NCI-H1436 (cell line): Measurements from ENCODE around the gene WASL.
"Not testable (repeated sequence)": the region's sequence is repeated elsewhere in the genome, so short reads cannot be mapped to it uniquely, and the experiment has no call there.

Source experiments
- DNase-seq: peaks from one replicate; lab custom pipeline; 2025; lab: John Stamatoyannopoulos, UW

The WASL gene

DNA sequence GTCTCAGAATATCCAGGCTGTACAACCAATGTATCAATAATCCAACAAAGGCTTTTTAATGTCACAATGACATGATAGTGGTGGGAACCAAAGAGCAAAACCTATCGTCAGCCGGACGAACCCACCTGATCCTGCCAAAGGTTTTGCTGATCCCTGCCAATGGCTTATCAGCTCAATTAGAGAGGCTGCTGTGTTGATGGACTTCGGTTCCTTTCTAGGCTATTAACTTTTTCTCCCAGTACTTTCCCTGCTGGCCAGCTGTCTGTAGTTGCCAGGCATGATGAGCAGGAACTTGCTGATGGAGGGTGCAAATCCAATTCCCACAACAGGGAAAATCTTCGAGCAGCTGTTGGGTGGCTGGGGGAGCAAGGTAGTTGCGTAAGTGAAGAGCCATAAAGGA is 90.8 kb downstream of the WASL start:
- DNase-seq, result no peak

DNA sequence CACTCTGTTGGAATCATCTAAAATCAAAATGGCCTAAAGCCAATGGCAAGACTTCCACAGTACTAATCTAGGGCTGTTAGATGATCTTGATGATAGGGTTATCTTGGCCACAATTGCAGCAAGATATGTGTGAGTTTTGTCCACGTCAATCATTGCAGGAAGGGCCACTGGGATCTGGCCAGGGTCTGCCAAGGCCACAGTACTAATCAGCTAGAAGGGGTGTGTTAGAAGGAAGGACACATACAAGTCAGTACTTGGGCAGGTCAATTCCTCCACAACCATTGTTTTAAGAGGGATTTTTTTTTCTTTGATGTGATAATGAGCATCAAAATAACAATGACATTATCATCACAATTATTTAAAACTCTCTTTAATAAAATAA is 91.5 kb downstream of the WASL start:
- DNase-seq, result no peak

DNA sequence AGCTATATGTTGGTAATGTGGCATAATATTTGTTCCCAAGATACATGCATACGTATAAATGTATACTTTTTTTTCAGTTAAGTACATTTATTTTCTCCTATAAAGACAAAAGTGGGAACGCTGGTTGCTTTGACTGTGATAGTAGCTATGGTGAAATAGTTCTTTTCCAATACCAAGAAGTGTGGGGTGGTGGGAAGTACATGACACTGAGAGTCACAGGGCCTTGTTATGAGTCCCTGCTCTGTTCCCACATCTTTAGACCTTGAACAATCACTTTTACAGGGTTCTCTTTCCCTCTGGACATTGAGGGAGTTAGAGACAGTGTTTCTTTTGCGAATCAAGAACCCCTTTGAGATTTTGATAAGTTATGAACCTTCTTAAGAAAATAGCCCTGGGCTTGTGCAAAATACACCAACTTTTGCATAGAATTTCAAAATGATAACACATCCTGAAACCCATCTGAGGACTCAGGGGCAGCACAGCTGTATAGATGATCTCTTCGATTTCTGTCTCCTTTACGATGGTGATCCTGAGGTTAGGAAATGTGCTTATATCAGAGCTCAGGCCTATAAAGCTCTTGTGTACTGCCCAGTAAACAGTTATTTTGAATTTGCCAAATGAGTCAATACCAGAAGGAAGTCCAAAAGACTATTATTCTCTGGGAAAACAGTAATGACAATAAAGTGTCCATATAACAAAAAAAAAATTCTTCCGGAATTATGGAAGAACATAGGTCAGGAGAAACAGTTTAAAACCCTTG is 92.1 kb downstream of the WASL start:
- no peak for DNase-seq

DNA sequence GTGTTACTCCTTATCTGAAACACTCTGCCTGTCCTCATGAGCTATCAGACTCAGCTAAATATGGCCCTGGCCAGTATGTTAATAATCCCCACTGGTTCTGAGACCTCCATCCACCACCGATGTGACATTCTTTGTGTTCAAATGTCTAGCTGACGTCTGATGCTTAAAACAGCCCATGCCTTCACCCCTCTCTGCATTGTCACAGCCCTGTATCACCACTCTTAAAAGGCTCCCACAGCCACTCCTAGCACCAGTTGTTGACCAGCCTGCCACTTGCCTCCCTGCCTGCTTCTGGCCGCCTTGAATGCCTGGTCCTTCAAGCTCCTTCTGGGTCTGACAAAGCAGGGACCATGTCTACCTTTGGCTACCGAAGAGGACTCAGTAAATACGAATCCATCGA is 93.2 kb downstream of the WASL start, which contains the start of gene LMOD2:
Gene LMOD2 (plus strand): TSS at position 253 of the 400 bp plus-strand sequence. CDS start 98 bp downstream, at position 351.
- DNase-seq, result no peak

DNA sequence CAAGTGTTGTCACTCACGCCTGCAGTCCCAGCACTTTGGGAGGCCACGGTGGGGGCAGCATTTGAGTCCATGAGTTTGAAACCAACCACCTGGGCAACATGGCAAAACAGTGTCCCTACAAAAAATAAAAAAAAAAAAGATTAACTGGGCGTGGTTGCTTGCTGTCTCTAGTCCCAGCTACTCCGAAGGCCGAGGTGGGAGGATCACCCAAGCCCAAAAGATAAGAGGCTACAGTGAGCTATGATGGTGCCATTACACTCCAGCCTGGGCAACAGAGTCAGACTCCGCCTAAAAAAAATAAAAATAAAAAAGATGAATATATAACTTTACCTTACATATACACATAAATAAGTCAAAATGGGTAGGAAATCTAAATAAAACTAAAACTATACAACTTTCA is 95.6 kb downstream of the WASL start:
- DNase-seq, result no peak

DNA sequence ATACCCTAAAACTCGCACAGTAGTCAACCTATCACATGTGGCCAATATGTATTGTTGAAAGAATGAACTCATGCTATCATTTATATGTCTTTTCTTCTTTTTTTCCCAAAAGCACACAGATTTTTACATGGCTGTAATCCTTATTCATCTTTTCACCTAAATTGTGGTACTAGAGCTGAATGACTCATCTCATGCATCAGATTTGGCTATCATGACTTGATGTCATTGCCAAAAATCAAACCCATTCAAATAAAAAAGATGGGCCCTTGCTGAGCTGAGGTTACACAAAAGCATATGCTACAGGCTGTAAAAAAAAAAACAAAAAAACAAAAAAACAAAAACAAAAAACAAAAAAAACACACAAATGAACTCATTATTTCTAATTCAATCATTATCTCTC is 96.4 kb downstream of the WASL start:
- no peak for DNase-seq

DNA sequence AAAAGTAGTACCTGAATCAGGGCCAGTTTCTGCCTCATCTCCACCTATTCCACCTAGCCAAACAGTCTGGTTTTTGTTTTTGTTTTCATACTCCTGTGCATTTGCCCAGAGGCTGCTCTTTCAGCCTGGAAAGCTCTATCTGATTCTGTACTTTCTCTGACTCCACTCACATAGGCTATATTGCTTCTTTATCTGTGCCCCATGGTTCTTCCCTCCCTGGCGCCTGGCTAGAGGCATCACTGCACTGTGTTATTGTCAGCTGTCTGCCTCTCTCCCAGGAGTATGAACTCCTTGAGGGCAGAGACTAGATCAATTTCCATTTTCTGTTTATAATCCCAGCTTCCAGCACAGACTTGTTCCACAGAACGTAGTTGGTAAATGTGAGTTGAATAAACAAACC is 98.2 kb downstream of the WASL start:
- DNase-seq, result no peak

DNA sequence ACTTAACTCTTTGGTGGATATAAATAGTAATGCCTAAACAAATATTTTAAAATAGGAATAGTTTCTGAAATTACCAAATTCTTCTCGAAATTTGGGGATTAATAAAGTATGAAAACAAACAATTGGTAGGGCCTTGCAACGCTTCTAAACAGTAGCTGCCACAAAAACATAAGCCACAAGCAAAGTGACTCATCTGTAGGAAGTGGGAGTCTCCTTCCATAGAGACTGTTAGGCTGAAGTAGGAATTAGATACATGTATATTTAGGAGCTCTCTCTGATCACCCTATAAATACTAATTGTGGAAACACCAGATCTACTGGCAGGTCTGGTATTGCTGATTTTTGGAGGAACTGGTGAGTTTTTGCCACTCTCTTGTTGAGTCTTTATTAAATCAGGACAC is 98.8 kb downstream of the WASL start:
- DNase-seq, result no peak

DNA sequence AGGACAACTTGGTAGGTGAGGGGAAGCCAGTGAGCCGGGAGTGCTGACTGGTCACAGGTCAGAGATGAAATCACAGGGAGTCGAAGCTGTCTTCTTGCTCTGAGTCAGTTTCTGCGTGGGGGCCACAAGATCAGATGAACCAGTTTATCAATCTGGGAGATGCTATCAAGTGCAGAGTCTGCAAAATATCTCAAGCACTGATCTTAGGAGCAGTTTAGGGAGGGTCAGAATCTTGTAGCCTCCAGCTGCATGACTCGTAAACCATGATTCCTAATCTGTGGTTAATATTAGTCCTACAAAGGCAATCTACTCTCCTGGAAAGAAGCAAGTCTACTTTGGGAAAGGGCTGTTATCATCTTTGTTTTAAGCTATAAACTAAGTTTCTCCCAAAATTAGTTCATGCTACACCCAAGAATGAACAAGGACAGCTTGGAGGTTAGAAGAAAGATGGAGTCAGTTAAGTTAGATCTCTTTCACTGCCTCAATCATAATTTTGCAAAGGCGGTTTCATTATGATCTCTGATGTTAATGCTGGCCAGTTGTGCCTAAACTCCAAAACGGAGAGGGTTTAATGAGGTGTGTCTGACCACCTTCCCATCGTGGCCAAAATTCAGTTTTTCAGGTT is 101.6 kb downstream of the WASL start:
- no peak for DNase-seq

DNA sequence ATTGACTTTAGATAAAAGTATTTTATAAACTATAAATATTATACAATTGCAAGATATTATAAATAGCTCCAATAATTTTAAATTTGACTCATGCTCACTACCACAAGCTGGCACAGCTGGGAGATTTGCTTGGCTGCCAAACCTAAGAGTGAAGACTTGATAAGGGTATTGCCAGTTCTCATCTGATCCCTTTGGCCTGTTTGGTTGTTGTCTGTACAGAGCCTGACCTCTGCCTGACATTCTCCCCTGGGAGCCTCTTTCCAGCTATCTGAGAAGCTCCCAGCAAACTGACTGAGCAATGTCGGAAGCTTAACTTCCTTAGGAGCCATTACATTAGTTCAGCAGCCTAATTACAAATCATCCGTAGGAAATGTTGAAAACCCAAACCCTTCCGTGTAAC is 103.3 kb downstream of the WASL start:
- no peak for DNase-seq

DNA sequence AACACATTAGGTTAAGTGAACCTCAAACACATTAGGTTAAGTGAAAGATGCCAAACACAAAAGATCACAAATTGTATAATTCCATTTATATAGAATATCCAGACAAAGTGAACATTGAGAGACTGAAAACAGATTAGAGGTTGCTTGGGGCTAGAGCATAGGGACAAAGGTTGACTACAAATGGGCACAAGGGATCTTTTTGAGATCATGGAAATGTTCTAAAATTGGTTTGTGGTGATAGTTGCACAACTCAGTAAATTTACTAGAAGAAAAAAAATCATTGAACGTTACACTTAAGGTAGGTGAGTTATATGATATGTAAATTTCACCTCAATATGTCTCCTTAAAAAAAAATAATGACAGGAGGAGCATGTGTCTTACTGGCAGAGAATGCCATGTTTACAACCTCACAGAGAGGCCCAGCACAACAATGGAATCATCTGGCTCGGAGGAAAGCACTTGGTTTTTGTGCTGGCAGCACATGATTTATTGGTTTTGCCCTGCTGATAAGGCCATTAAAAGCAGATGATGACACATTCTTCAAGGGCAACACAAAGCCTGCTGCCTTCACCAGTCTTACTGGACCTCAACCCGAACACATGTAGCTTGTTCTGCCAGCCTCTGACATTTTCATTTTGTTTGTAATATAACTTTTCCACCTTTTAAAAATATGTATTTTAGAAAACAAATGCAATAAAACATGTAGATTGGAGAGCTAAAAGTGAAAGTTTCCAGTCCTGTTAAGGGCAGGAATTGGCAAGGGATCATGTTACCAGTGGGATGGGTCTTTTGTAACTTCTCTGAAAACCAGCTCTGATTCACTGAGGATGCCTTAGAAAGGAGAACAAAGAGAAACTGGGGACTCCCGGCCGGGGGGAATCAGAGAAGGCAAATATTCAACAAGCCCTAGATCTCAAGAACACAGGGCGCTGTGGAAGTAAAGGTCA is 105.0 kb downstream of the WASL start:
- DNase-seq, result peak; percentile 37

DNA sequence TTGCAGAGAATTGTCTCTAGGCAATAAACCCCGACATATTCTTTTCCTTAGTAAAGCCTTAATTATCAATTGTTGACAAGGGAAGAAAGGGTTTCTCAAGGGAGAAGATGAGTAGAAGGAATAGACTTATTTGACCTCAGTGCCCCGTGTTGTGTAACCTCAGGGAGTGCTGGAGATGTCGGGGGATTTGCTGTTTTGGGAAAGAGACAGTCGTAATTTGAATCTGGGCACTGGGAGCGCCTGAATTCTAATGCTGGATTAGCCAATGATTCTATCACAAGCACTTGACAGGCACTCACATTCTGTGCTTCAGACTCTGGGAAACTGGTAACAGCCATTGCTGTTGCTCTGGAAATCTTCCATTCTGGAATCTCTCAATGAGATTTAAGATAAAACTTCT is 106.9 kb downstream of the WASL start:
- DNase-seq, result no peak

DNA sequence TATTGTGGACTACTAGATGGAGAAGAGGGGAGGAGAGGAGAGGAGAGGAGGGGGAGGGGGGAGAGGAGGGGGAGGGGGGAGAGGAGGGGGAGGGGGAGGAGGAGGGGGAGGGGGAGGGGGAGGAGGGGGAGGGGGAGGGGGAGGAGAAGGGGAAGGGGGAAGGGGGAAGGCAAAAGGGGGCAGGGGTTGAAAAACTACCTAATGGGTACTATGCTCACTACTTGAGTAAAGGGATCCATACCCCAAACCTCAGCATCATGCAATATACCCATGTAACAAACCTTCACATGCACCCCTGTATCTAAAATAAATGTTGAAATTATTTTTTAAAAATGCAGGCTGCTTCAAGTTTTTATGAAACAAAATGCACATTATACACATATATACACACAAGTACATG is 108.2 kb downstream of the WASL start:
- no peak for DNase-seq

DNA sequence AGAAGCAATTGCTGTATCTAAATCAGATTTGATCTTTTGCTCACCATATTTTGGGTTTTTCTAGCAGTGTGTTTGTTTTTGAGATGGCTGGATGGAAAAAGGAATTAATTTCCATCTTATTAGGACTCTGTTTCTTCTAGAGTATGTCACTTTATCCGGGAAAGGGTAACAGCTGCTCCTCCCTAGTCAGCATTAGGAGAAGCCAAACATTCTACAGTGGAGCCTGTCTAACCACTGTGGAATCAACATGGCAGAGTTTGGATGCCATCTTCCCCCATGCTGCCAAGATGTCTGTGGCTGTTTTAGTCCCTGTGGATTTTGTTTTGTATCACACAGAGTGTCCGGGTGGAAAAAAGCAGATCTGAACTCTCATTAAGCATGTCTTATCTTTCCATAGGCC is 109.2 kb downstream of the WASL start:
- no peak for DNase-seq

DNA sequence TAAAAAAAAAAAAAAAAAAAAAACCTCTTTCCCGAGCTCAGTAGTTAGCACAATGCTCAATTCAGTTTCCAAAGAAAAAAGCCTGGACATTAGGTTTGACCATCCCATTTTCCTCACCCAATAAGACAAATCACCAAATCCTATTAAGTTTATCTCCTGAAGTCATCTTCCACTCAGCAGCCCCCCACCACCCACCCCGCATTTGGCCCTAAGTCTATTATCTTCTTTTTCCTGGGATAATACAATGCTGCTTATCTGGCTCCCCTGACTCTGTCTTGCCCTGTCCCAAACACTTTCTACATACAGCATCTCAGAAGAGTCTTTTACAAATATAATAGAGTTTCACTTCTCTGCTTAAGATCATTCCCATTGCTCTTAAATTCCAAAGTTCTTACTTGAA is 110.9 kb downstream of the WASL start:
- no peak for DNase-seq

DNA sequence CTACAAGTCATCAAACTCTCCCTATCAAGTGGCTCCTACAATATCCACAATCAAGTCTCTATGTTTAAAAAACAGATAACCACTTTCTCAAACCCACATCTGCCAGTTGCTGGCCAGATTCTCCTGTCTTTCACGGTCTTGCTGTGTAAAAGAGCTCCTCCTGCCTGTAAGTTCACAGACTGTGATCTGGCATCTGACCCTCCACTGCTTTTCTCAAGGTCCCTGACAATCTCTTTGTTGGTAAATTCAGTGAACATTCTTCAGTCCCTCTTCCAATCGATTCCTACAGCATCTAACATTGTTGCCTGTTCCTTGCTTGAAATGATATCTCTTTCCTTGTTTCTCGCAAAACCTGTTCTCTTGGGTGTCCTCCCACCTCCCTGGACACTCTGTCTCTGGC is 111.6 kb downstream of the WASL start:
- no peak for DNase-seq

DNA sequence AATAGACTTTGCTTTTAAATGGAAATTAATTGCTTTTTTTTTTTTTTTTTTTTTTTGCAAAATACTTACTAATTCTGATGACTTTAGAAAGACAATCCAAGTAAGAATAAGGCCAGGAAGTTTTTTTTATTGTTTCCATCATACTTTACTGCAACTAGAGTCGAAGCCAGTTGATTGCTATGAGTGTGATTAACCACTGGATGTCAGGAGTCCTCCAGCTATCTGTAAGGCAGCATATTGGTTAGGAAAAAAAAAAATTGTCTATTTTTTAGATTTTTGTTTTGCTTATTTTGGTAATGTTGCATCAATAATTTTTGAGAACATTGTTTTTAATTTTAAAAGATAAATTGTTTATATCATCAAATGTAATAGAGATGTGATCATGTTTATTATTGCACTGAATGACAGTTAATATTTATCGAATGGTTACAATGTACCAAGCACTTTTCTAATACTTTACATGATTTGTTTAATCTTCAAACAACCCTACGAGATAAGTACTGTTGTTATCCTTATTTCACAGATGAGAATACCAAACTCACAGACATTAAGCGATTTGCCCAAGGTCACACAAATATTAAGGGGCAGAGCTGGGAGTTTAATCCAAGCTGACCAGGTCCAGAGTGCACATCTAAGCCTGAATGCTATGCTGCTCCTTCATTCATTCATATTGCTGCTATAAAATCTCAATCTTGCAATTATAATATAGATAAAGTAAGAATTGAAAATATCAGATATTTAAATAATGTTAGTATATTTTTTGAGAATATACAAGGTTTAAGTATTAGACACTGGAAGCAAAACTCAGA is 113.0 kb downstream of the WASL start:
- DNase-seq, result no peak

DNA sequence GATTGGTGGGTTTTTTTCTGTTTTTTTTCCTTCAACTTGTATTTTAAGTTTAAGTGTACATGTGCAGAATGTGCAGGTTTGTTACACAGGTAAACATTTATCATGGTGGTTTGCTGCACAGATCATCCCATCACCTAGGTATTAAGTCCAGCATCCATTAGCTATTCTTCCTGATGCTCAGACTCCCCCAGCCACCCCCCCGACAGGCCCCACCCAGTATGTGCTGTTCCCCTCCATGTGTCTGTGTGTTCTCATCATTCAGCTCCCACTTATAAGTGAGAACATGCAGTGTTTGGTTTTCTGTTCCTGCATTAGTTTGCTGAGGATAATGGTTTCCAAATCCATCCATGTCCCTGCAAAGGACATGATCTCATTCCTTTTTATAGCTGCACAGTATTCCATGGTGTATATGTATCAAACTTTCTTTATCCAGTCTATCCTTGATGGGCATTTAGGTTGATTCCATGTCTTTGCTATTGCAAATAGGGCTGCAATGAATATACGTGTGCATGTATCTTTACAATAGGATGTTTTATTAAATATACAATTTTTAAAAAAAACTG is 114.7 kb downstream of the WASL start:
- not testable (repeated sequence) for DNase-seq

DNA sequence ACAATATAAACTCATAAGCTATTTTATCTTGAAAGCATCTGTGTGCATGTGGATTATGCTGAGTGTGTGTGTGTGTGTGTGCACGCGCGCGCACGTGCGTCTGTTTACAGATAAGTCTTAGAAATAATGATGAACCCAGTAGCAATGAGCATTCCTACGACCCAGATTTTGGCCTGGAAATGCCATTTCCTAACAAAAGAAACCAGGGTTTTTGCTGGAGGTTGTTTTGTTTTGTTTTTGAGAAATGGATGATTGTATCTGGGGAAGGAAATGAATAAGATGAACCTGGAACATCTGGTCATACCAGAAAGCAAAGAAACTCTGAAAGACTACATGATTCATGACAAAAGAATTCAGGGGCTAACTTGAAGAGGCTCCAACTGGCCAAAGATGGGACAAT is 115.2 kb downstream of the WASL start:
- no peak for DNase-seq

DNA sequence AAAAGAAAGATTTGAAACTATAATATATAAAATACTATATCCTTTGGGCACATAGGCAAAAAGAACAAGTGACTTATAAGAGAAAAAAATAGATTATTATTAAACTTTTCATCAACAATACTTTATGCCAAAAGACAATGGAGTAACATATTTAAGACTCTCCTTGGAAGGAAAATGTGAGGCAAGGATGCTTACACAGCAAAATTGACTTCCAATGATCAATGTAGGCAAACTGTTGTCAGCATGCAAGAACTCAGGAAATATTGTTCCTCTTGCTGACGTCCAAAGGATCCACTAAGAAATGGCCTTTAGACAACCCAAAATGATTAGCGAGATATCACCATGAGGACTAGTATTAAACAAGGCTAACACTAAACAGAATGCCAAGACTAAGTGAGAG is 116.0 kb downstream of the WASL start:
- no peak for DNase-seq
